ENCODE measurements around the gene KCNAB3. TPM values are rescaled to one million over a fixed set of nuclear protein-coding genes. Genes with fewer than 3 reads are reported as not detected.

The KCNAB3 gene
- total and polyA plus RNA-seq, 2 donors (not counting 3 experiments of a cell fraction or from before 2014, with no cell fraction given): 1.3 to 2.4 TPM

- Histone ChIP-seq H3K9ac (replicated peaks; ENCODE audit: extremely low read depth, insufficient read depth, low read length) (peak within 1 kb of the TSS; percentile 69), H3K27ac (ENCODE audit: insufficient read depth, low read depth, low read length) (peak within 1 kb of the TSS; percentile 78), H3K27me3 (ENCODE audit: control insufficient read depth in 2 of 2, insufficient read depth in 2 of 2, low read length in 2 of 2) (no peaks in the 10 kb centered on the region), H2AFZ (ENCODE audit: low read depth, low read length) (peak within 1 kb of the TSS; percentile 46), H4K20me1 (replicated peaks; ENCODE audit: control insufficient read depth, extremely low read depth, insufficient read depth, low read length) (no peaks in the 10 kb centered on the region), H3K79me2 (ENCODE audit: control insufficient read depth, insufficient read depth, low read length) (peaks cover 32% of the 10 kb centered on the region), H3K9me3 (replicated peaks; ENCODE audit: control insufficient read depth, insufficient read depth, low read length) (no peaks in the 10 kb centered on the region), H3K4me2 (ENCODE audit: insufficient read depth, low read length) (peak within 1 kb of the TSS; percentile 60), H3K36me3 (ENCODE audit: control insufficient read depth in 2 of 2, extremely low read depth in 1 of 2, insufficient read depth in 2 of 2, low read length in 2 of 2) (peaks cover 13 to 15% of the 10 kb centered on the region in 2 experiments), H3K4me1 (ENCODE audit: control insufficient read depth, extremely low read depth, insufficient read depth, low read length) (peaks cover 35% of the 10 kb centered on the region), H3K4me3 (replicated peaks in 1 of 3; ENCODE audit: insufficient read depth in 1 of 3, low read depth in 1 of 3, low read length in 3 of 3) (peak within 1 kb of the TSS in 2 of 3 experiments; percentile 20 to 50), H3K9me1 (replicated peaks; ENCODE audit: control insufficient read depth, extremely low read depth, insufficient read depth, low read length) (no peaks in the 10 kb centered on the region)
- FAIRE-seq (peak; percentile 44), DNase-seq (ENCODE audit: low read depth, low spot score) (no peak)
- POLR2A ChIA-PET: no interaction called here
- no peak for TF ChIP-seq CTCF (IDR thresholded peaks at IDR 0.05; ENCODE audit: extremely low read depth in 1 of 2, insufficient read depth in 1 of 2, low read depth in 1 of 2, low read length in 2 of 2)
- TF ChIP-seq MYC (IDR thresholded peaks at IDR 0.05; ENCODE audit: low read depth, low read length): no peak
- no peak for TF ChIP-seq MAX (IDR thresholded peaks at IDR 0.05; ENCODE audit: insufficient read depth, insufficient read length)
- no peak for TF ChIP-seq GATA2 (IDR thresholded peaks at IDR 0.05; ENCODE audit: insufficient read depth, insufficient read length, low read depth, low read length)
- TF ChIP-seq FOS (IDR thresholded peaks at IDR 0.05; ENCODE audit: borderline replicate concordance, insufficient read depth, low read length): no peak
- TF ChIP-seq POLR2AphosphoS5 (IDR thresholded peaks at IDR 0.05; ENCODE audit: insufficient read depth, low read depth, low read length): no peak
- no peak for TF ChIP-seq JUN (IDR thresholded peaks at IDR 0.05; ENCODE audit: borderline replicate concordance, insufficient read depth, insufficient read length, low read depth)
- TF ChIP-seq EZH2 (IDR thresholded peaks at IDR 0.05; ENCODE audit: borderline replicate concordance, low read depth, low read length, severe bottlenecking): no peak
- no peak for TF ChIP-seq POLR2A (IDR thresholded peaks at IDR 0.05; ENCODE audit: low read depth, low read length)
- dilution Hi-C loops (cut with MboI; ENCODE audit: extremely low pct_ligation_motif_present, low sequenced_read_pairs) (no loop called here), intact Hi-C loops (cut with micrococcal nuclease) (loop anchor here (5.0 kb wide), 1 partner anchor 201 kb away; the partner anchor contains the start of genes TP53 and WRAP53)
- CTCF ChIA-PET: interaction anchor here (0.8 to 1.4 kb wide), 6 partner anchors 20 to 100 kb away, joined by 3 to 6 read pairs (median 4); partner anchors contain the start of gene NAA38
- BruUV-seq (replicated peaks): no TSS peak
These were observed 41.3 kb downstream of the KCNAB3 start, which contains the start of gene CHD3 for GRCh38 chr17:7888184-7888920. Gene CHD3, plus strand, starts transcription at chr17:7888789. Its CDS starts 212 bp downstream, at chr17:7889001.
